H9 (cell line): ENCODE data around the gene ZNF609. TPM values are rescaled to one million over a fixed set of nuclear protein-coding genes. Genes with fewer than 3 reads are reported as not detected.

Experiments used
- DNase-seq: peaks from one replicate; pipeline ENCODE4 v3.0.0-alpha.2; 2017
- H2AFZ ChIP-seq: one replicate; pipeline ENCODE4 v1.6.1; 2013; ENCODE audit warnings: mild to moderate bottlenecking, low read length, control low read depth, moderate library complexity
- H2AK5ac ChIP-seq: 2 replicates; pipeline ENCODE4 v1.6.1; 2013; ENCODE audit warnings: low read length, control low read depth, mixed read lengths; ENCODE audit not compliant: insufficient read length
- H2BK120ac ChIP-seq: one replicate; pipeline ENCODE4 v1.6.1; 2013; ENCODE audit warnings: low read depth, mild to moderate bottlenecking, low read length, control low read depth, inconsistent platforms; ENCODE audit not compliant: poor library complexity, severe bottlenecking
- H2BK12ac ChIP-seq: 2 replicates; pipeline ENCODE4 v1.6.1; 2013; ENCODE audit warnings: low read length, control low read depth, mixed read lengths, low read depth; ENCODE audit not compliant: insufficient read length
- H2BK15ac ChIP-seq: 2 replicates; pipeline ENCODE4 v1.6.1; 2013; ENCODE audit warnings: low read depth, low read length, control low read depth
- H2BK20ac ChIP-seq: one replicate; pipeline ENCODE4 v1.6.1; 2013; ENCODE audit warnings: low read depth, mild to moderate bottlenecking, low read length, control low read depth, inconsistent platforms; ENCODE audit not compliant: poor library complexity, severe bottlenecking
- H2BK5ac ChIP-seq: 2 replicates; pipeline ENCODE4 v1.6.1; 2013; ENCODE audit warnings: low read length, control low read depth, mixed read lengths; ENCODE audit not compliant: insufficient read length
- H3K14ac ChIP-seq: 2 replicates; pipeline ENCODE4 v1.6.1; 2013; ENCODE audit warnings: low read length, control low read depth; ENCODE audit not compliant: insufficient read depth
- H3K18ac ChIP-seq: 2 replicates; pipeline ENCODE4 v1.6.1; 2013; ENCODE audit warnings: low read depth, mild to moderate bottlenecking, mixed read lengths, low read length, control low read depth; ENCODE audit not compliant: insufficient read length
- H3K23ac ChIP-seq: 2 replicates; pipeline ENCODE4 v1.6.1; 2013; ENCODE audit warnings: low read length, control low read depth, mixed read lengths, low read depth; ENCODE audit not compliant: insufficient read length
- H3K23me2 ChIP-seq: 2 replicates; pipeline ENCODE4 v1.6.1; 2013; ENCODE audit warnings: low read depth, mild to moderate bottlenecking, mixed read lengths, low read length, control low read depth; ENCODE audit not compliant: insufficient read length, poor library complexity, severe bottlenecking
- H3K27ac ChIP-seq: 2 replicates; pipeline ENCODE4 v1.5.1; 2013; ENCODE audit warnings: low read length, control low read depth, mixed read lengths, low read depth; ENCODE audit not compliant: insufficient read length
- H3K27me3 ChIP-seq: 2 replicates; pipeline ENCODE4 v1.6.1; 2013; ENCODE audit warnings: low read length, control low read depth, inconsistent platforms; ENCODE audit not compliant: insufficient read depth
- H3K4ac ChIP-seq: 2 replicates; pipeline ENCODE4 v1.6.1; 2013; ENCODE audit warnings: low read depth, mild to moderate bottlenecking, control low read depth, inconsistent platforms, low read length, moderate library complexity
- H3K4me1 ChIP-seq: 2 replicates; pipeline ENCODE4 v1.6.1; 2013; ENCODE audit warnings: low read length, control low read depth, inconsistent platforms; ENCODE audit not compliant: insufficient read depth
- H3K4me2 ChIP-seq: 2 replicates; pipeline ENCODE4 v1.6.1; 2013; ENCODE audit warnings: low read length, control low read depth, mixed read lengths; ENCODE audit not compliant: insufficient read length, insufficient read depth
- H3K56ac ChIP-seq: 2 replicates; pipeline ENCODE4 v1.6.1; 2013; ENCODE audit warnings: low read depth, mild to moderate bottlenecking, mixed read lengths, low read length, control low read depth; ENCODE audit not compliant: insufficient read length
- H3K79me1 ChIP-seq: 2 replicates; pipeline ENCODE4 v1.6.1; 2013; ENCODE audit warnings: low read depth, mild to moderate bottlenecking, moderate library complexity, low read length, control low read depth, inconsistent platforms; ENCODE audit not compliant: insufficient read depth, poor library complexity, severe bottlenecking
- H3K79me2 ChIP-seq: 2 replicates; pipeline ENCODE4 v1.6.1; 2013; ENCODE audit warnings: low read length, control low read depth, inconsistent platforms; ENCODE audit not compliant: insufficient read depth
- H3K9ac ChIP-seq: 2 replicates; pipeline ENCODE4 v1.6.1; 2013; ENCODE audit warnings: low read length, control low read depth, mixed read lengths; ENCODE audit not compliant: insufficient read length; ENCODE audit errors: extremely low read depth
- H3K9me3 ChIP-seq: one replicate; pipeline ENCODE4 v1.6.1; 2013; ENCODE audit warnings: low read depth, low read length, inconsistent platforms; ENCODE audit not compliant: control insufficient read depth
- H3T11ph ChIP-seq: one replicate; pipeline ENCODE4 v1.6.1; 2013; ENCODE audit warnings: mild to moderate bottlenecking, low read length, control low read depth, inconsistent platforms
- H4K20me1 ChIP-seq: one replicate; pipeline ENCODE4 v1.6.1; 2013; ENCODE audit not compliant: control insufficient read depth, insufficient read length, insufficient read depth
- H4K5ac ChIP-seq: 2 replicates; pipeline ENCODE4 v1.6.1; 2013; ENCODE audit warnings: low read depth, mild to moderate bottlenecking, mixed read lengths, low read length, control low read depth; ENCODE audit not compliant: insufficient read length
- H4K8ac ChIP-seq: replicated peaks from 2 replicates; pipeline ENCODE4 v1.6.1; 2013; ENCODE audit warnings: low read length, control low read depth, mixed read lengths, low read depth; ENCODE audit not compliant: insufficient read length
- H4K91ac ChIP-seq: 2 replicates; pipeline ENCODE4 v1.6.1; 2013; ENCODE audit warnings: low read depth, mild to moderate bottlenecking, moderate library complexity, mixed read lengths, low read length, control low read depth; ENCODE audit not compliant: insufficient read length
- H3K27ac Mint-ChIP-seq, 3 experiments: 2 replicates in 2 of 3; 3 replicates in 1 of 3; pipeline ENCODE4 v1.8.0; 2020 to 2021; ENCODE audit warnings: mixed read lengths in 3 of 3, mild to moderate bottlenecking in 1 of 3, moderate library complexity in 1 of 3
- H3K27me3 Mint-ChIP-seq: 2 replicates; pipeline ENCODE4 v1.8.0; 2021; ENCODE audit warnings: low read depth, mild to moderate bottlenecking, moderate library complexity, mixed read lengths
- H3K36me3 Mint-ChIP-seq, 3 experiments: 2 replicates in 2 of 3; 3 replicates in 1 of 3; pipeline ENCODE4 v1.8.0; 2020 to 2021; ENCODE audit warnings: low read depth in 3 of 3, mixed read lengths in 3 of 3; ENCODE audit not compliant: insufficient read depth in 1 of 3
- H3K4me1 Mint-ChIP-seq, 2 experiments: 2 replicates each; pipeline ENCODE4 v1.8.0; 2020; ENCODE audit warnings: mixed read lengths in 2 of 2
- H3K4me3 Mint-ChIP-seq, 2 experiments: 2 replicates in 1 of 2; 3 replicates in 1 of 2; pipeline ENCODE4 v1.8.0; 2020 to 2021; ENCODE audit warnings: mild to moderate bottlenecking in 2 of 2, mixed read lengths in 2 of 2, moderate library complexity in 1 of 2
- H3K9me3 Mint-ChIP-seq, 2 experiments: 2 replicates in 1 of 2; 3 replicates in 1 of 2; pipeline ENCODE4 v1.8.0; 2020; ENCODE audit warnings: mild to moderate bottlenecking in 2 of 2, mixed read lengths in 2 of 2, moderate library complexity in 1 of 2
- WGBS: extraction: QIAGEN DNeasy Blood & Tissue Kit; methylation state at CpG from one replicate; pipeline ENCODE4 v1.1.7; 2013; ENCODE audit warnings: missing lambda C conversion rate, low lambda C conversion rate, mixed read lengths; ENCODE audit not compliant: insufficient read length; ENCODE audit errors: extremely low coverage; 5-methylcytosine and 5-hydroxymethylcytosine counted together
- total RNA-seq: library from RNA; stranded (reverse); gene quantifications from 2 replicates; pipeline ENCODE4 v1.2.1, GENCODE V29; 2021
- TF ChIP-seq, protein P1 (sequence below): fragments of 200-600 bp; sonication (generic); conservative IDR thresholded peaks from 3 replicates; pipeline ENCODE4 v1.8.0; 2021; ENCODE audit warnings: antibody characterized with exemption, mild to moderate bottlenecking

The ZNF609 gene
- total RNA-seq, 1 experiment from 2014 or later, result 45.3 TPM

DNA sequence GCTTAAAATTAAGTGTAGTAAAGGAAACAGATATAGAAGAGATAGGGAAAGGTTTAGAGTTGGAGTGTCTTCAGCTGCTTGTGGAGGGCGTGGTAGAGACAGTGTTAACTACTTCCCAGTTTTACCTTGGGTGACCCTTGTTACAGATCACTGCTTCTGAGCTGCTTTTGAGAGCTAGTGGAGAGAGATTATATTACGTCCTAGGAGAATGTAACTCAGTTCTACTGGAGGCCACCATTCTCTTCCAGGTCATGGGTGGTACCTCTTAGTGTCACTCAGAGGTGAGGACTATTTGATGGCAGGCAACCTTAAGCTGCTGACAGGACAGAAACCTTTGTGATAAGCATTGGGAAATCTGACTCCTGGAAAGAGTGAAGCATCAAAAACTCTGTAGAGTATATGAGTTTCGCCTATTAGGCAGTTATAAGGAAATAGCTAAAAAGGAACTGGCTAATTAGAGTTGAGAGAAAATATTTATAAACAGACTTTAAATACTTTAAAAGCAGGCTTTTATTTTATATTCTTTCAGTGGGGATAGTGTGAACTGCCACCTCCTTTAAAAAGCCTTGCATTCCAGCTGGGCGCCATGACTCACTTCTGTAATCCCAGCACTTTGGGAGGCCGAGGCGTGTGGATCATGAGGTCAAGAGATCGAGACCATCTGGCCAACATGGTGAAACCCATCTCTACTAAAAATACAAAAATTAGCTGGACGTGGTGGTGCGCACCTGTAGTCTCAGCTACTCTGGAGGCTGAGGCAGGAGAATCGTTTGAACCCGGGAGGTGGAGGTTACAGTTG lies 106.5 kb downstream of the ZNF609 start:
- H2BK20ac ChIP-seq, result no peak overlapping the region
- no peak overlapping the region for H2AK5ac ChIP-seq
- no peak for DNase-seq
- no peak overlapping the region for H4K8ac ChIP-seq
- Mint-ChIP-seq H3K4me1 (peaks cover 35 to 38% of the 10 kb centered on the region in 2 experiments), H3K36me3 (peaks cover 0 to 8% (median 8%) of the 10 kb centered on the region in 3 experiments; a peak in 6 of 7 replicates), H3K27ac (peak overlapping the region in 2 of 3 experiments; percentile 22 to 90; a peak in 2 of 7 replicates), H3K27me3 (no peaks in the 10 kb centered on the region), H3K9me3 (peaks cover 0 to 2% of the 10 kb centered on the region in 2 experiments; a peak in 1 of 5 replicates), H3K4me3 (no peak overlapping the region)
- H3K9me3 ChIP-seq, result no peaks in the 10 kb centered on the region
- H3K4me1 ChIP-seq, result no peaks in the 10 kb centered on the region; the same call in 1 of the 2 replicates
- H3K4ac ChIP-seq, result no peak overlapping the region
- H2BK5ac ChIP-seq, result no peak overlapping the region
- H3K23ac ChIP-seq, result no peak overlapping the region
- H3K18ac ChIP-seq, result no peak overlapping the region
- H2BK120ac ChIP-seq, result no peak overlapping the region
- no peak overlapping the region for H3T11ph ChIP-seq
- no peaks in the 10 kb centered on the region for H4K20me1 ChIP-seq
- TF ChIP-seq, protein P1, sequence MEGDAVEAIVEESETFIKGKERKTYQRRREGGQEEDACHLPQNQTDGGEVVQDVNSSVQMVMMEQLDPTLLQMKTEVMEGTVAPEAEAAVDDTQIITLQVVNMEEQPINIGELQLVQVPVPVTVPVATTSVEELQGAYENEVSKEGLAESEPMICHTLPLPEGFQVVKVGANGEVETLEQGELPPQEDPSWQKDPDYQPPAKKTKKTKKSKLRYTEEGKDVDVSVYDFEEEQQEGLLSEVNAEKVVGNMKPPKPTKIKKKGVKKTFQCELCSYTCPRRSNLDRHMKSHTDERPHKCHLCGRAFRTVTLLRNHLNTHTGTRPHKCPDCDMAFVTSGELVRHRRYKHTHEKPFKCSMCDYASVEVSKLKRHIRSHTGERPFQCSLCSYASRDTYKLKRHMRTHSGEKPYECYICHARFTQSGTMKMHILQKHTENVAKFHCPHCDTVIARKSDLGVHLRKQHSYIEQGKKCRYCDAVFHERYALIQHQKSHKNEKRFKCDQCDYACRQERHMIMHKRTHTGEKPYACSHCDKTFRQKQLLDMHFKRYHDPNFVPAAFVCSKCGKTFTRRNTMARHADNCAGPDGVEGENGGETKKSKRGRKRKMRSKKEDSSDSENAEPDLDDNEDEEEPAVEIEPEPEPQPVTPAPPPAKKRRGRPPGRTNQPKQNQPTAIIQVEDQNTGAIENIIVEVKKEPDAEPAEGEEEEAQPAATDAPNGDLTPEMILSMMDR, result no peak
- no peak overlapping the region for H3K27ac ChIP-seq
- H2BK12ac ChIP-seq, result no peak overlapping the region
- no peak overlapping the region for H4K91ac ChIP-seq
- H2BK15ac ChIP-seq, result no peak overlapping the region
- H3K14ac ChIP-seq, result no peak overlapping the region
- no peak overlapping the region for H3K56ac ChIP-seq
- no peak overlapping the region for H3K9ac ChIP-seq
- no peaks in the 10 kb centered on the region for H3K23me2 ChIP-seq
- H2AFZ ChIP-seq, result no peak overlapping the region
- peaks cover 17% of the 10 kb centered on the region for H3K79me1 ChIP-seq
- H3K79me2 ChIP-seq, result peaks cover 4% of the 10 kb centered on the region; the same call in 1 of the 2 replicates
- WGBS, result no CpG with 5 or more reads among the region's 11 CpGs
- H4K5ac ChIP-seq, result no peak overlapping the region
- H3K27me3 ChIP-seq, result no peaks in the 10 kb centered on the region
- no peak overlapping the region for H3K4me2 ChIP-seq
